Mesendoderm (in vitro differentiated cells): ENCODE results near the gene WNK2.

Source experiments
- DNase-seq: peaks from one replicate; pipeline ENCODE4 v3.0.0; 2013
- H2AK5ac ChIP-seq: 2 replicates; pipeline ENCODE4 v1.6.1; 2013; ENCODE audit warnings: low read length, inconsistent platforms
- H2BK120ac ChIP-seq: 2 replicates; pipeline ENCODE4 v1.6.1; 2013; ENCODE audit warnings: low read depth, mild to moderate bottlenecking, low read length, moderate library complexity, mixed read lengths
- H2BK15ac ChIP-seq: replicated peaks from 2 replicates; pipeline ENCODE4 v1.6.1; 2013; ENCODE audit warnings: low read depth, mild to moderate bottlenecking, moderate library complexity
- H2BK5ac ChIP-seq: 2 replicates; pipeline ENCODE4 v1.6.1; 2013; ENCODE audit warnings: low read length, inconsistent platforms
- H3K18ac ChIP-seq: 2 replicates; pipeline ENCODE4 v1.6.1; 2013; ENCODE audit warnings: mild to moderate bottlenecking, low read length, mixed read lengths
- H3K23ac ChIP-seq: one replicate; pipeline ENCODE4 v1.6.1; 2013; ENCODE audit warnings: low read length
- H3K27ac ChIP-seq: 2 replicates; pipeline ENCODE4 v1.5.1; 2013; ENCODE audit warnings: low read depth, mild to moderate bottlenecking, inconsistent platforms, low read length, moderate library complexity
- H3K27me3 ChIP-seq: 2 replicates; pipeline ENCODE4 v1.6.1; 2013; ENCODE audit warnings: low read length, control low read depth, mild to moderate bottlenecking, inconsistent platforms; ENCODE audit not compliant: insufficient read depth, poor library complexity
- H3K36me3 ChIP-seq: 2 replicates; pipeline ENCODE4 v1.6.1; 2013; ENCODE audit warnings: low read length, inconsistent platforms; ENCODE audit not compliant: control insufficient read depth, insufficient read depth
- H3K4ac ChIP-seq: one replicate; pipeline ENCODE4 v1.6.1; 2013; ENCODE audit warnings: low read depth, mild to moderate bottlenecking, low read length, moderate library complexity
- H3K4me1 ChIP-seq: 2 replicates; pipeline ENCODE4 v1.6.1; 2013; ENCODE audit warnings: low read depth, low read length, inconsistent platforms; ENCODE audit not compliant: control insufficient read depth
- H3K4me2 ChIP-seq: 2 replicates; pipeline ENCODE4 v1.6.1; 2013; ENCODE audit warnings: low read length
- H3K4me3 ChIP-seq: 2 replicates; pipeline ENCODE4 v1.5.1; 2013; ENCODE audit warnings: mild to moderate bottlenecking, low read length
- H3K56ac ChIP-seq: one replicate; pipeline ENCODE4 v1.6.1; 2013; ENCODE audit warnings: low read length
- H3K79me1 ChIP-seq: 2 replicates; pipeline ENCODE4 v1.6.1; 2013; ENCODE audit warnings: low read length, inconsistent platforms
- H3K79me2 ChIP-seq: 2 replicates; pipeline ENCODE4 v1.6.1; 2013; ENCODE audit warnings: mild to moderate bottlenecking, low read length; ENCODE audit not compliant: control insufficient read depth, insufficient read depth
- H3K9ac ChIP-seq: 2 replicates; pipeline ENCODE4 v1.6.1; 2013; ENCODE audit warnings: low read length, inconsistent platforms
- H4K5ac ChIP-seq: one replicate; pipeline ENCODE4 v1.6.1; 2013; ENCODE audit warnings: low read length
- H4K8ac ChIP-seq: one replicate; pipeline ENCODE4 v1.6.1; 2013; ENCODE audit warnings: low read depth, mild to moderate bottlenecking, control low read depth, low read length, moderate library complexity
- WGBS: extraction: QIAGEN DNeasy Blood & Tissue Kit; methylation state at CpG from one replicate; pipeline ENCODE4 v1.1.7; 2013; ENCODE audit warnings: low lambda C conversion rate, missing lambda C conversion rate; ENCODE audit not compliant: insufficient coverage; ENCODE audit errors: extremely low coverage; 5-methylcytosine and 5-hydroxymethylcytosine counted together

Gene WNK2

DNA sequence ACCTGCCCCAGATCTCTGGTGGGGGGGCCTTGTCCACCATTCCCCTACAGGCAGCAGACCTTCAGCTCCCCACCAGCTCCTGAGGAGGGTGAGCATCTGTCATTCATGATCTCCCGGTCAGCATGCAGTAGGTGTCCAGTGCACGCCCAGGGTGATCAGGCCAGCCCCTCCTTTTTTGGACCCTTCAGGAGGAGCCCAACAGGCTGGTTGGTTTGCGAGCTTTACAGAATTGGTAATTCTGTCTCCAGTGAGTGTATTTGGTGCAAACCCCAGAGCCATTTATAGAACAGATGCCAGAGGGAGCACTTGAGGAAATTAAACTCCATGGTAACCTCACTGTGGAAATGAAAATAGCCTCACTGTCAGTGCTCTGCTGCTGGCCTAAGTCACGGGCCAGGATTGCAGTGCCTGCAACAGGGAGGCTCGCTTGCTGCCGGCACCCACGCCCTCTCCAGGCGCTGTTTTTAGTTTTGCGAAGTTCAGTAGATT is 23.4 kb downstream of the WNK2 start:
- no peaks in the 10 kb centered on the region for H3K4me1 ChIP-seq
- no peak overlapping the region for H3K4me3 ChIP-seq
- H3K27ac ChIP-seq = no peak overlapping the region
- H3K36me3 ChIP-seq = peaks cover 1% of the 10 kb centered on the region
- H2BK5ac ChIP-seq = no peak overlapping the region
- H3K23ac ChIP-seq = no peak overlapping the region
- DNase-seq = no peak
- H3K27me3 ChIP-seq = no peaks in the 10 kb centered on the region
- no CpG with 5 or more reads among the region's 9 CpGs for WGBS
- no peak overlapping the region for H3K4ac ChIP-seq
- no peak overlapping the region for H2AK5ac ChIP-seq
- no peak overlapping the region for H3K9ac ChIP-seq
- no peak overlapping the region for H3K56ac ChIP-seq
- no peak overlapping the region for H2BK120ac ChIP-seq
- no peak overlapping the region for H4K8ac ChIP-seq
- H3K79me1 ChIP-seq = peaks cover 4% of the 10 kb centered on the region
- peaks cover 2% of the 10 kb centered on the region for H3K79me2 ChIP-seq
- H2BK15ac ChIP-seq = no peak overlapping the region
- H4K5ac ChIP-seq = no peak overlapping the region
- H3K18ac ChIP-seq = no peak overlapping the region
- H3K4me2 ChIP-seq = no peak overlapping the region

DNA sequence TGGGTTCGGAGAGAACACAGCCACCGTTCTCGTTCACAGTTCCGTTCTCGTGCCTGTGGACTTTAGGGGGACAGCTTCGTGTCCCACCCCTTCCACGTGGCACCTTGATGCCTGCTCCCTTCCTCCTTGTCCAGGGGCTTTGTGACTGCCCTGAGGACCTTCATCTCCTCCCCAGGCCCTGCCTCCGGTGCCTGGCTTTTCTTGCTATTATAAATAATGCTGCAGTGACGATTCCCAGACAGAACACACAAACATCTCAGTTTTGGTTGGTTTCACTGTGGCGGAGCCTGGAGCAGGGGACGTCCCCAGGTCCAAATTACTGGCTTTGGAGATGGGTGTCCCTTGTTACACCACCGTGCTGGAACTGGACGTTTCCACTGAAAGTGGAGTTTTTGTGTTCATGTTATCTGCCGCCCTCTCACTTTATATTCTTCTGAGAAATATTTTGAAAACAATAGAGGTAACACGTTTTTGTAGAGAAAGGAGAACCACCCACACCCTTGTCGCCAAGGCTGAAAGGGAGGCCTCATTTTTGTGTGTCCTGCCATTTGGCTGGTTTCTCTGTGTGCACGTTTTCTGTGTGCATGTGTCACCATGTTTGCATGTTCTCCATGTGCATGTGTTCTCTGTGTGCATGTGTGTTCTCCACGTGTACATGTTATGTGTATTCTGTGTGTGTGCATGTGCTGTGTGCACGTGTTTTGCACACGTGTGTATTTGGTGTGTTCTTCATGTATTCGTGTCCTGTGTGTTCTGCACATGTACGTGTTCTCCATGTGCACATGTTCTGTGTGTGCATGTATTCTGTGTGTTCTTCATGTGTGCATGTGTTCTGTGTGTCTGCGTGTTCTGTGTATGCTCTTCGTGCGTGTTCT is 24.2 kb downstream of the WNK2 start:
- no peak overlapping the region for H2BK5ac ChIP-seq
- no CpG with 5 or more reads among the region's 25 CpGs for WGBS
- H2AK5ac ChIP-seq = no peak overlapping the region
- H3K18ac ChIP-seq = no peak overlapping the region
- no peak overlapping the region for H2BK120ac ChIP-seq
- no peak overlapping the region for H4K5ac ChIP-seq
- H3K9ac ChIP-seq = no peak overlapping the region
- no peak overlapping the region for H2BK15ac ChIP-seq
- H3K56ac ChIP-seq = no peak overlapping the region
- no peak overlapping the region for H3K23ac ChIP-seq
- peaks cover 2% of the 10 kb centered on the region for H3K79me2 ChIP-seq
- peaks cover 4% of the 10 kb centered on the region for H3K79me1 ChIP-seq
- no peak overlapping the region for H3K4ac ChIP-seq
- no peak overlapping the region for H4K8ac ChIP-seq
- no peak overlapping the region for H3K4me2 ChIP-seq
- no peaks in the 10 kb centered on the region for H3K4me1 ChIP-seq
- no peak for DNase-seq
- H3K27me3 ChIP-seq = no peaks in the 10 kb centered on the region
- peaks cover 1% of the 10 kb centered on the region for H3K36me3 ChIP-seq
- H3K4me3 ChIP-seq = no peak overlapping the region
- H3K27ac ChIP-seq = no peak overlapping the region

DNA sequence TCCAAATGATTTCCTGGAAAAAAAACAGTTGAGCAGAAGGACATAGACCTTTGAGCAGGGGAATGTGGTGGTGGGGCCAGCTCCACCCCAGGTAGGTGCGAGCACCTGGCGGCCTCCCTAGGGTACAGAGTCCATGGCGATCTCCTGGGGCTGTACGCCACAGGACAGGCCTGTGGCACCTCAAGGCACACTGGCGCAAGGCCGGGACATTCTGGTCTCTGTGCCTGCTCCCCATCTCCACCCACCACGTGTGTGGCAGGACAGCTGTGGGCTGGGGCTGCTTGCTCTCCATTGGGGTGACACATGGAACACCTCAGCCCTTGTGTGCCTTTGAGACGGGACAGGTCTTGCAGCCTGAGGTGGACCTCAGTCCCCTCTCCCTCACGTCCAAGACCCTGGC is 25.2 kb downstream of the WNK2 start:
- no peak for DNase-seq

DNA sequence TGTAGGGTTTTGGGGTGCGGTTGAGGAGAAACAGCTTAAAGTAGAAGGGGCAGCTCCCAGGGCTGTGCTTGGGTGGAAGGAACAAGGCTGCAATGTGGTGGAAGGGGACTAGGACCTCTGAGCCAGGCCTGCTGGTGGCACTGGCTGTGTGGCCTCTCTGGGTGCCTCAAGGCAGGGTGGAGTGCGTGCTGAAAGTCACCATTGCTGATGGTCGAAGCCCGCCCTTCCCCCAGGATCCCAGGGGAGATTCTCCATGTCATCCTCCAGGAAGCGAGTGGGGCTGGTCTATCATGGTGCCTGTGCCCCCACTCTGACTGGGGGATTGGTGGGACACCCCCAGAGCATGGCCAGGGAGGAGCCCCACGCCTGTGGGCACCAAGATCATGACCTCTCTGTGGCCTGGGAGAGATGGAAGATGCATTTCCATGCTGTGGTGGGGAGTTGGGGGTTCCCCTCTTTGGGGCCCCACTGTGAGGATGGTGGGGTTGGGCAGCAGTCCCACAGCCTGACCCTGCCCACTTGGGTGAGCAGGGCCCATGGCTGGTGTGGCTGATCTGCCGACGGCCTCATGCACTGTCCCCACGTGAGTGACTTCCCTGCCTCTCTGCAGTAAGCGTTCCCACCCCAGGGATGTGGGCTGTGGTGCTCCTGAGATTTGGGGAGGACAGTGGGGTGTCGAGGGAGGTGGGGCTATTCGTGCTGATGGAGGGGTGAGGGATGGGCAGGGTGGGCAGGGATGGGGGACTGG is 25.8 kb downstream of the WNK2 start:
- no peak overlapping the region for H2AK5ac ChIP-seq
- peaks cover 1% of the 10 kb centered on the region for H3K36me3 ChIP-seq
- no peak for DNase-seq
- H3K56ac ChIP-seq = no peak overlapping the region
- no peak overlapping the region for H3K4me2 ChIP-seq
- no peaks in the 10 kb centered on the region for H3K4me1 ChIP-seq
- H2BK15ac ChIP-seq = no peak overlapping the region
- H3K79me1 ChIP-seq = peaks cover 4% of the 10 kb centered on the region
- no peak overlapping the region for H3K23ac ChIP-seq
- no CpG with 5 or more reads among the region's 12 CpGs for WGBS
- H3K4ac ChIP-seq = no peak overlapping the region
- no peak overlapping the region for H2BK120ac ChIP-seq
- no peak overlapping the region for H4K8ac ChIP-seq
- H3K27ac ChIP-seq = no peak overlapping the region
- H3K27me3 ChIP-seq = no peaks in the 10 kb centered on the region
- no peak overlapping the region for H3K9ac ChIP-seq
- no peak overlapping the region for H3K4me3 ChIP-seq
- H3K79me2 ChIP-seq = peaks cover 2% of the 10 kb centered on the region
- no peak overlapping the region for H2BK5ac ChIP-seq
- H4K5ac ChIP-seq = no peak overlapping the region
- H3K18ac ChIP-seq = no peak overlapping the region

More for the DNA sequence above, 25.2 kb downstream of the WNK2 start:
- Histone ChIP-seq H3K36me3 (peaks cover 1% of the 10 kb centered on the region), H2BK15ac (no peak overlapping the region), H3K79me2 (peaks cover 2% of the 10 kb centered on the region), H3K18ac (no peak overlapping the region), H4K5ac (no peak overlapping the region), H3K4ac (no peak overlapping the region), H2BK5ac (no peak overlapping the region), H3K9ac (no peak overlapping the region), H3K79me1 (peaks cover 4% of the 10 kb centered on the region), H3K27ac (no peak overlapping the region), H3K4me1 (no peaks in the 10 kb centered on the region), H3K27me3 (no peaks in the 10 kb centered on the region), H2BK120ac (no peak overlapping the region), H3K4me2 (no peak overlapping the region), H3K23ac (no peak overlapping the region), H3K4me3 (no peak overlapping the region), H2AK5ac (no peak overlapping the region), H3K56ac (no peak overlapping the region), H4K8ac (no peak overlapping the region)
- no CpG with 5 or more reads among the region's 9 CpGs for WGBS

DNA sequence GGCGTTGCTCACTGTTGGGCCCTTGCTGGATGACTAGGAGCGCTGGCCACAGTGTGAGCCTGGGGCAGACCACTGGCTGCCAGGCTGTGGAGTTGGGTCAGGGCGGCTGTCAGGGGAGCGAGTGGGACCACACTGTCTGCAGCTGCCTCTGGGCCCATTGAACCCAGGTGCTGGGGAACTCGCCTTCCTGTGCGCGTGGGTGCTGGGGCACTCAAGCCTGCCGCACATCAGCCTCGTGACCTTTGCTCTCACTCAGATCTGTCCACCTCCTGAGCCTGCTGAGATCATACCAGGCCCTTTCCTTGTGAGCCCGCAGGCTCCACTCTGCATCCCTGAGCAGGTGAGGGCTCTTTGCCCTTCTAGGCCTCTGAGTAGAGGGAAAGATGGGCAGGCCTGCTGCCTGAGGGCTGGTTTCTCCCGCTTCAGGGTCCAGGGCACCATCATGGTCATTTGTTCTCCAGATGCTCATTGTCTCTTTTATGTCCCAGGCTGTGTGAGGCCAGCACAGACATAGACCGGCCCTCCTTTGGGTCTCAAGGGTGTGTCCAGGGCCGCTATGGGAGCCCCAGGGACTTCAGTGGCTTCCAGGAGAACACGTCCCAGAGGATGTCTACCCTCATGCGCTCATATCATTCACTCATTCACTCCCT is 26.5 kb downstream of the WNK2 start:
- H3K23ac ChIP-seq = no peak overlapping the region
- no peak for DNase-seq
- H3K4me1 ChIP-seq = no peaks in the 10 kb centered on the region
- H3K18ac ChIP-seq = no peak overlapping the region
- no peaks in the 10 kb centered on the region for H3K27me3 ChIP-seq
- H3K4ac ChIP-seq = no peak overlapping the region
- H3K79me2 ChIP-seq = peaks cover 2% of the 10 kb centered on the region
- no peak overlapping the region for H3K56ac ChIP-seq
- no peak overlapping the region for H2BK5ac ChIP-seq
- no peak overlapping the region for H2BK15ac ChIP-seq
- H2AK5ac ChIP-seq = no peak overlapping the region
- H3K79me1 ChIP-seq = peaks cover 4% of the 10 kb centered on the region
- H3K36me3 ChIP-seq = peaks cover 1% of the 10 kb centered on the region
- no peak overlapping the region for H2BK120ac ChIP-seq
- WGBS = 100% methylated on average over 1 of the region's 15 CpGs
- H3K4me2 ChIP-seq = no peak overlapping the region
- no peak overlapping the region for H3K9ac ChIP-seq
- H4K8ac ChIP-seq = no peak overlapping the region
- H4K5ac ChIP-seq = no peak overlapping the region
- H3K4me3 ChIP-seq = no peak overlapping the region
- H3K27ac ChIP-seq = no peak overlapping the region
